Common myeloid progenitor, CD34-positive (primary cell): Measurements from ENCODE around the gene HMGB2.
A peak's percentile ranks its signal among the peaks of the same experiment; 100 is the strongest.

Experiments used
- CTCF ChIA-PET: fragments of 350-600 bp; sonication (Branson Sonifier 250); formaldehyde crosslinking; loops from one replicate; lab custom pipeline; 2021; ENCODE audit warnings: antibody characterized with exemption; lab: Charles Lee
- POLR2A ChIA-PET: fragments of 350-600 bp; sonication (Branson Sonifier 250); formaldehyde crosslinking; loops from one replicate; lab custom pipeline; 2021; ENCODE audit warnings: antibody characterized with exemption; lab: Charles Lee
- DNase-seq, 3 donors: peaks; one replicate each; pipeline versions ENCODE4 v3.0.0 to v3.0.0-alpha.2; 2013
- H3K27ac ChIP-seq, 2 experiments: 1 replicate in 1 of 2; 2 replicates in 1 of 2; pipeline ENCODE4 v1.7.0; 2013; ENCODE audit warnings: inconsistent platforms in 2 of 2, low read length in 2 of 2, mild to moderate bottlenecking in 2 of 2, low read depth in 1 of 2, moderate library complexity in 1 of 2; ENCODE audit not compliant: severe bottlenecking in 2 of 2, insufficient read depth in 1 of 2, poor library complexity in 1 of 2
- H3K27me3 ChIP-seq, 5 experiments: replicated peaks in 2 of 5; 1 replicate in 3 of 5; 2 replicates in 2 of 5; pipeline versions ENCODE4 v1.6.1 to v1.7.0; 2013; ENCODE audit warnings: low read length in 4 of 5, mild to moderate bottlenecking in 2 of 5, moderate library complexity in 2 of 5, inconsistent platforms in 1 of 5; ENCODE audit not compliant: insufficient read depth in 5 of 5, control insufficient read depth in 4 of 5
- H3K36me3 ChIP-seq, 4 experiments: 1 replicate in 2 of 4; 2 replicates in 2 of 4; pipeline versions ENCODE4 v1.6.1 to v1.7.0; 2013; ENCODE audit warnings: low read length in 3 of 4, control low read depth in 1 of 4, mild to moderate bottlenecking in 1 of 4; ENCODE audit not compliant: control insufficient read depth in 4 of 4, insufficient read depth in 4 of 4
- H3K4me1 ChIP-seq, 4 experiments: 1 replicate in 3 of 4; 2 replicates in 1 of 4; pipeline versions ENCODE4 v1.6.1 to v1.7.1; 2013; ENCODE audit warnings: low read length in 3 of 4, mild to moderate bottlenecking in 3 of 4, control low read depth in 1 of 4, inconsistent platforms in 1 of 4, moderate library complexity in 1 of 4; ENCODE audit not compliant: control insufficient read depth in 4 of 4, insufficient read depth in 4 of 4; ENCODE audit errors: control extremely low read depth in 1 of 4
- H3K4me3 ChIP-seq, 7 experiments: 1 replicate in 4 of 7; 2 replicates in 3 of 7; pipeline versions ENCODE4 v1.5.1 to v1.7.0; 2013; ENCODE audit warnings: mild to moderate bottlenecking in 7 of 7, low read length in 6 of 7, moderate library complexity in 6 of 7, inconsistent platforms in 2 of 7, low read depth in 2 of 7, control low read depth in 1 of 7; ENCODE audit not compliant: insufficient read depth in 4 of 7, control insufficient read depth in 1 of 7; ENCODE audit errors: extremely low read depth in 1 of 7
- H3K9me3 ChIP-seq, 5 experiments: 1 replicate in 4 of 5; 2 replicates in 1 of 5; pipeline versions ENCODE4 v1.6.1 to v1.7.1; 2013; ENCODE audit warnings: low read length in 4 of 5, mild to moderate bottlenecking in 2 of 5, inconsistent platforms in 1 of 5, low read depth in 1 of 5, moderate library complexity in 1 of 5; ENCODE audit not compliant: control insufficient read depth in 4 of 5, insufficient read depth in 2 of 5; ENCODE audit errors: control extremely low read depth in 1 of 5
- WGBS: methylation state at CpG from one replicate; pipeline ENCODE4 v1.1.5; 2013; ENCODE audit not compliant: insufficient coverage; 5-methylcytosine and 5-hydroxymethylcytosine counted together

Gene HMGB2

DNA sequence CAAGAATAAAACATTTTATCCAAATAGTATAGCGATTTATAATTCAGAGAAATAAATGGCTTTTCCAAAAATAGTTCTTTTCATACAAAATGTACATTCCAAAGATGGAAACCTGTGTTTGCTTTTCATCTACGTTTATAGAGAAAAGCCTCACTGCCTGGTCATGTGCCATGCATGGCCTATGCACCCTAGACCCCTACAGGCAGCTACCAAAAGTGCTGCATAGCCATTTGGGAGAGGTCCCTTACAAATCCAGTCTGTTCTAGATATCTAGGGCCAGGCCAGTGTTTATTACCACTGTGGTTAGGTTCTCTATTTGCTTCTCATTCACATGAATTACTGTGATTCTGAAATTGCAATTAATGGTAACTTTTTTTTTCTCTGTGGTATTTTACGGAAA, 17.2 kb downstream of the HMGB2 start:
- no peak overlapping the region for H3K4me3 ChIP-seq
- H3K27me3 ChIP-seq, result no peaks in the 10 kb centered on the region
- 78% methylated on average over 1 of the region's 3 CpGs for whole genome bisulfite sequencing
- no peak overlapping the region for H3K27ac ChIP-seq
- H3K4me1 ChIP-seq, result no peaks in the 10 kb centered on the region
- peak in 2 of 3 donors; percentile 50 to 56 for DNase-seq
- ChIA-PET CTCF (interaction anchor here (1.3 to 2.7 kb wide), 5 partner anchors 10 to 101 kb away, joined by 3 to 11 read pairs (median 6); no protein-coding TSS in a partner anchor), POLR2A (no interaction called here)
- no peaks in the 10 kb centered on the region for H3K9me3 ChIP-seq
- H3K36me3 ChIP-seq, result peaks cover 14 to 50% (median 40%) of the 10 kb centered on the region in 4 experiments

DNA sequence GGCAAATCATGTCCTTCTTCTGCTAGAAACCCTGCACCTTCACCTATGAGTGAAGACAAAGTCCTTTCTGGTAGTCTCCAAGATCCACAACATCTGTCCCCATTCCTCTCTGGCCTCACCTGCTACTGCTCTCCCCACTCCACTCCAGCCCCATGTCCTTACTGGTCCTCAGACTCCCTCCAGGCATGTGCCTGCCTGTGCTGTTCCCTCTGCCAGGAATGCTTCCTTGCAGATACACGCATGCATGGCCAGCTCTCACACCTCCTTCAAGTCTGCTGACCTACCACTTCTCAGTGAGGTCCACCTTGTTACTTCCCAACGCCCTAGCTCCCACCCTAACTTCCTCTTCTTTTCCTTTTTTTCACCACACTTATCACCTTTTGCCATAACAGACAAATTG, 18.1 kb downstream of the HMGB2 start:
- no peak overlapping the region for H3K27ac ChIP-seq
- ChIA-PET CTCF (interaction anchor here (1.4 to 1.7 kb wide), 3 partner anchors 15 to 102 kb away, joined by 3 to 7 read pairs (median 6); no protein-coding TSS in a partner anchor), POLR2A (interaction anchor here (0.5 kb wide), 1 partner anchor 863 kb away, joined by 3 read pairs; no protein-coding TSS in a partner anchor)
- WGBS, result 73% methylated on average over 2 of the region's 2 CpGs
- H3K9me3 ChIP-seq, result no peaks in the 10 kb centered on the region
- peaks cover 11 to 48% (median 40%) of the 10 kb centered on the region in 4 experiments for H3K36me3 ChIP-seq
- no peak for DNase-seq
- no peaks in the 10 kb centered on the region for H3K27me3 ChIP-seq
- no peak overlapping the region for H3K4me3 ChIP-seq
- no peaks in the 10 kb centered on the region for H3K4me1 ChIP-seq

DNA sequence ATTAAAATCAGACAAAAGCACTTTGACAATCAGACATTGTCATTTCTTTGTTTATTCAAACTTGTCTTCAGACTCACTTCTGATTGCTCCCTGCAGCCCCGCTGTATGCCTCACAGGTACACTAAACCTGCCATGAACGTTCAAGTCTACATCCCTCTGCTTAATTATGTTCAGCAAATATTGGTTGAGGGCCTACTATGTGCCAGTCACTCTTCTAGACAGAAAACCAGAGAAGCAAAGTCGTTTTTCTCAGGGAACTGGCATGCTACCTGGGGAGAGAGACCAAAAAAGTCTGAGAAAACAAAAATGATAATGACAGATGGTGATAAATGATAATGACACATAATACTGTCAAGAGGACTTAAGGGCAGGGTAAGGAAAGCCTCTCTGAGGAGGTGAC, 19.4 kb downstream of the HMGB2 start:
- Histone ChIP-seq H3K27ac (no peak overlapping the region), H3K9me3 (no peaks in the 10 kb centered on the region), H3K4me1 (no peaks in the 10 kb centered on the region), H3K27me3 (no peaks in the 10 kb centered on the region), H3K4me3 (no peak overlapping the region), H3K36me3 (peaks cover 8 to 51% (median 39%) of the 10 kb centered on the region in 4 experiments)
- CTCF ChIA-PET, result interaction anchor here (2.0 kb wide), 1 partner anchor 15 kb away, joined by 5 read pairs; no protein-coding TSS in a partner anchor
- no peak for DNase-seq
- WGBS, result 100% methylated on average over 2 of the region's 3 CpGs
- POLR2A ChIA-PET, result interaction anchor here (0.6 kb wide), 1 partner anchor 1715 kb away, joined by 3 read pairs; no protein-coding TSS in a partner anchor

DNA sequence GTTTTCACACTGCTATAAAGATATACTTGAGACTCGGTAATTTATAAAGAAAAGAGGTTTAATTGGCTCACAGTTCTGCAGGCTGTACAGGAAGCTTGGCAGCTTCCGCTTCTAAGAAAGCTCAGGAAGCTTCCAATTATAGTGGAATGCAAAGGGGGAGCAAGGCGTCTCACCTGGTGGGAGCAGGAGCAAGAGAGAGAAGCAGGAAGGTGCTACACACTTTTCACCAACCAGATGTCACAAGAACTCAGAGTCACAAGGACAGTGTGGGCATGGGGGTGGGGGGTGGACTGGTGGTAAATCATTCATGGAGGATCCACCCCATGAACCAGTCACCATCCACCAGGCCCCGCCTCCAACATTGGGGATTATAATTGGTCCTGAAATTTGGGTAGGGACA, 22.8 kb downstream of the HMGB2 start:
- no peaks in the 10 kb centered on the region for H3K9me3 ChIP-seq
- no peak for DNase-seq
- peaks cover 14 to 62% (median 48%) of the 10 kb centered on the region in 4 experiments for H3K36me3 ChIP-seq
- no peak overlapping the region for H3K27ac ChIP-seq
- no peaks in the 10 kb centered on the region for H3K27me3 ChIP-seq
- ChIA-PET POLR2A (no interaction called here), CTCF (interaction anchor here (2.7 to 2.9 kb wide), 2 partner anchors 8 to 10 kb away, joined by 9 to 14 read pairs; no protein-coding TSS in a partner anchor)
- H3K4me1 ChIP-seq, result no peaks in the 10 kb centered on the region
- 100% methylated on average over 2 of the region's 4 CpGs for WGBS
- H3K4me3 ChIP-seq, result no peak overlapping the region

DNA sequence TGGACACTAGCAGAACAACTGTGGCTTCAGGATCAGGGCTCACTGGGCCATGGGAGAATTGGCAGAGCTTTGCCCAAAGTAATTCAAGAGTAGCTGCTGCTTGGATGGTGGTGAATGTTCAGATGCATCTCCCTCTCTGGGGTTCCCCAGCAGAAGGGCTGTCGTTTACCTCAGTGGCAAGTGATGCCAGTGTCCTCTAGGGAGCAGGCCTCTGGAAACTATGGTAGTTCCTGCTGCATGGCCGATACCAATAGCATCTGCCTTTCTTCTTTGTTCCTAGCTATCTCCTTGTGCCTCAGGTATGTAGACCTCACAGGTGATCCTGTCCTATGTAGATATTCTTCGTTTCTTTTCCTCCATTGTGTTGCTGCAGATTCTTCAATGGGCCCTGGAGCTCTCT, 26.4 kb downstream of the HMGB2 start:
- Histone ChIP-seq H3K9me3 (peaks cover 0 to 2% (median 0%) of the 10 kb centered on the region in 5 experiments), H3K27me3 (no peaks in the 10 kb centered on the region), H3K4me3 (no peak overlapping the region), H3K27ac (no peak overlapping the region), H3K36me3 (peaks cover 13 to 49% (median 41%) of the 10 kb centered on the region in 4 experiments), H3K4me1 (no peaks in the 10 kb centered on the region)
- WGBS, result 100% methylated on average over 2 of the region's 3 CpGs
- CTCF ChIA-PET, result interaction anchor here (0.7 to 3.3 kb wide), 8 partner anchors 11 to 284 kb away, joined by 3 to 15 read pairs (median 5); no protein-coding TSS in a partner anchor
- DNase-seq, result no peak
- POLR2A ChIA-PET, result no interaction called here

DNA sequence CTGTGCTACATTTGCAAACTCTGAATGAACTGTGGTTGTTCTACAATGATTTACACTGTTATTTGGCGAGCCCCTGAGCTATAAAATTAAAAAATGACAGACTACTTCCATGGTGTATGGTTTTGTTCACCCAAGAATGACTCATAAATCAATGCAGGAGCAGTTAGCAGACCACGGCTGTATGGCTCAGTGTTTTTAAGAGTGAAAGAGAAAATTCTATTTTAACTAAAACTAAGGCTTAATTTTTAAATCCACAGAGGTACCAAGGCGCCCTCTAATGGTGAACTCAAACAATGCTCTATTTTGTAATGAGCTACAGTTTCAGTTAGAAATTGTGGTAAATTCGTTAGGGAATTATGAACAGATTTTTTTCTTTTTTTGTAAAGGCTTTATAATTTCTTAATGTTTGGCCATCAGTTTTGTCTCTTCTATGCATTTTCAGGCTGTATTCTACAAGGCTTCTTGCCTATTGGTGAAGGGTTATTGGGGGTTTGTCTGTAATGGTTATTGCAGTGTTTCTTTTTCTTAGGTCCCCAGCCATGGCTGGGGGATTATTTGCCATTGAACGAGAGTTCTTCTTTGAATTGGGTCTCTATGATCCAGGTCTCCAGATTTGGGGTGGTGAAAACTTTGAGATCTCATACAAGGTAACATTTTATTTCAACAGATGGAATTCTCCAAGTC, 32.5 kb downstream of the HMGB2 start:
- POLR2A ChIA-PET, result no interaction called here
- peaks cover 0 to 16% (median 6%) of the 10 kb centered on the region in 4 experiments for H3K4me1 ChIP-seq
- 0% methylated on average over 2 of the region's 5 CpGs for WGBS
- peaks cover 6 to 37% (median 26%) of the 10 kb centered on the region in 4 experiments for H3K36me3 ChIP-seq
- DNase-seq, result peak; percentile 74 to 91 (median 87)
- no peaks in the 10 kb centered on the region for H3K27me3 ChIP-seq
- CTCF ChIA-PET, result interaction anchor here (0.7 to 4.6 kb wide), 33 partner anchors 9 to 296 kb away, joined by 3 to 37 read pairs (median 5); no protein-coding TSS in a partner anchor
- H3K9me3 ChIP-seq, result peaks cover 0 to 2% (median 0%) of the 10 kb centered on the region in 5 experiments
- H3K4me3 ChIP-seq, result peak overlapping the region in 2 of 7 experiments; percentile 35 to 38
- H3K27ac ChIP-seq, result peak overlapping the region in 1 of 2 experiments; percentile 27

DNA sequence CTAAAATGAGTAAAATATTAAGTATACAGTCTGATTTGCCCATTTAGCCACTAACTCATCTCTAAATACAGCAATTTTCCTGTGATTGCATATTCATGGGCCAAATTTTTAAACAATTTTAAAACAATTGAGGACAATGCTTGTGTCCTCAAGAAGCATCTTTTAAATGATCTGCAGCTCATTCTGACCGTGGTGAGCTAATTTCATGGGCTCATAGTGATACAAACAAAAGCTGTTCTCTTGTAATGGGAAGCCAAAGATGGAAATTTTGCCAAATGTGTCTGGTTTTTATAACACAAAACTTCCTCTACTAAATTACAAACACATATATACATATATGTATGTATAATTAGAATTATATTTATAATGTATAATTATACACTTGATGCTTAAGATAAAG, 39.7 kb downstream of the HMGB2 start:
- no CpG with 5 or more reads among the region's 1 CpG for WGBS
- ChIA-PET CTCF (interaction anchor here (1.1 kb wide), 1 partner anchor 13 kb away, joined by 4 read pairs; no protein-coding TSS in a partner anchor), POLR2A (no interaction called here)

More for the DNA sequence above, 39.7 kb downstream of the HMGB2 start:
- Histone ChIP-seq H3K27me3 (no peaks in the 10 kb centered on the region), H3K4me1 (no peaks in the 10 kb centered on the region), H3K36me3 (peaks cover 3 to 33% (median 31%) of the 10 kb centered on the region in 4 experiments), H3K4me3 (no peak overlapping the region), H3K27ac (no peak overlapping the region), H3K9me3 (peaks cover 0 to 2% (median 0%) of the 10 kb centered on the region in 5 experiments)
- DNase-seq, result no peak
